ENCODE measurements around the gene CLDN24. TPM values are rescaled to one million over a fixed set of nuclear protein-coding genes. Genes with fewer than 3 reads are reported as not detected.
A peak's percentile ranks its signal among the peaks of the same experiment; 100 is the strongest.

Gene CLDN24
- total RNA-seq, 1 donor from 2014 or later = not detected

- Mint-ChIP-seq H3K4me1 (ENCODE audit: low read depth, unreplicated experiment) (peaks cover 27% of the 10 kb centered on the region), H3K36me3 (ENCODE audit: low read depth, unreplicated experiment) (peaks cover under 1% of the 10 kb centered on the region), H3K4me3 (ENCODE audit: unreplicated experiment) (no peak overlapping the region), H3K27me3 (ENCODE audit: low read depth, unreplicated experiment) (peaks cover 4% of the 10 kb centered on the region), H3K27ac (ENCODE audit: unreplicated experiment) (peak overlapping the region; percentile 60), H3K9me3 (ENCODE audit: unreplicated experiment) (no peaks in the 10 kb centered on the region)
- Histone ChIP-seq H3K79me2 (ENCODE audit: insufficient read depth, low read length) (no peaks in the 10 kb centered on the region), H3K9ac (ENCODE audit: low read length) (no peak overlapping the region), H3K27ac (ENCODE audit: low read depth, low read length) (no peak overlapping the region), H3K9me3 (ENCODE audit: insufficient read depth, low read depth, low read length) (no peaks in the 10 kb centered on the region), H4K20me1 (ENCODE audit: insufficient read depth, low read length) (no peaks in the 10 kb centered on the region), H3K36me3 (ENCODE audit: insufficient read depth, low read length) (no peaks in the 10 kb centered on the region), H2AFZ (ENCODE audit: low read depth, low read length) (peak overlapping the region; percentile 49), H3K4me3 (ENCODE audit: insufficient read depth, low read depth, low read length) (no peak overlapping the region), H3K4me2 (ENCODE audit: low read length) (peak overlapping the region; percentile 25), H3K27me3 (ENCODE audit: insufficient read depth, low read length) (no peaks in the 10 kb centered on the region), H3K4me1 (ENCODE audit: insufficient read depth, low read length) (peaks cover 15% of the 10 kb centered on the region)
- DNase-seq (ENCODE audit: low read depth) = no peak
- no peak for FAIRE-seq
- no peak for TF ChIP-seq EZH2 (IDR thresholded peaks at IDR 0.05; ENCODE audit: insufficient read depth, low read length)
- TF ChIP-seq, protein P1, sequence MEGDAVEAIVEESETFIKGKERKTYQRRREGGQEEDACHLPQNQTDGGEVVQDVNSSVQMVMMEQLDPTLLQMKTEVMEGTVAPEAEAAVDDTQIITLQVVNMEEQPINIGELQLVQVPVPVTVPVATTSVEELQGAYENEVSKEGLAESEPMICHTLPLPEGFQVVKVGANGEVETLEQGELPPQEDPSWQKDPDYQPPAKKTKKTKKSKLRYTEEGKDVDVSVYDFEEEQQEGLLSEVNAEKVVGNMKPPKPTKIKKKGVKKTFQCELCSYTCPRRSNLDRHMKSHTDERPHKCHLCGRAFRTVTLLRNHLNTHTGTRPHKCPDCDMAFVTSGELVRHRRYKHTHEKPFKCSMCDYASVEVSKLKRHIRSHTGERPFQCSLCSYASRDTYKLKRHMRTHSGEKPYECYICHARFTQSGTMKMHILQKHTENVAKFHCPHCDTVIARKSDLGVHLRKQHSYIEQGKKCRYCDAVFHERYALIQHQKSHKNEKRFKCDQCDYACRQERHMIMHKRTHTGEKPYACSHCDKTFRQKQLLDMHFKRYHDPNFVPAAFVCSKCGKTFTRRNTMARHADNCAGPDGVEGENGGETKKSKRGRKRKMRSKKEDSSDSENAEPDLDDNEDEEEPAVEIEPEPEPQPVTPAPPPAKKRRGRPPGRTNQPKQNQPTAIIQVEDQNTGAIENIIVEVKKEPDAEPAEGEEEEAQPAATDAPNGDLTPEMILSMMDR (IDR thresholded peaks at IDR 0.05; ENCODE audit: insufficient read depth, low read depth, low read length) = no peak
Measured at GRCh38 chr4:183333983-183334382, 11.8 kb upstream of the CLDN24 start.

DNA sequence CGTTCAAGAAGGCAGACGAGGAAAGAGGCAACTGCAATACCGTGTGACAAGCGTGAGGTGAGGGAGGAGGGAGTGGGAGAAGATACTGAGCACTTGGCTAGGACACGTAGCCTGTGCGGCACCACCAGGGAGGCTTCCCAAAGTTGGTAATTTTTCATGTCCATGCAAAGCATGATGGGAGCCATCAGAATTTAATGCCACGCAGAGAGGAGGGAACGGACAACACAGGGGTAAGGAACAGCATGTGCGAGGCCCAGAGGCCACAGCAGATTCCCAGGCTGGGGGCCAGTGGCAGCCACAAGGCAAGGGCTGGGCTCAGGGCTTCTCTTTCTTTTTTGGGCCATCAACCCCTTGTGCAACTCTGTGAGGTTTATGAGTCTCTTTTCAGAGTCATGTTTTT, 11.0 kb upstream of the CLDN24 start:
- Histone ChIP-seq H4K20me1 (ENCODE audit: insufficient read depth, low read length) (no peaks in the 10 kb centered on the region), H3K4me3 (ENCODE audit: insufficient read depth, low read depth, low read length) (no peak overlapping the region), H3K4me2 (ENCODE audit: low read length) (no peak overlapping the region), H3K27me3 (ENCODE audit: insufficient read depth, low read length) (no peaks in the 10 kb centered on the region), H2AFZ (ENCODE audit: low read depth, low read length) (no peak overlapping the region), H3K79me2 (ENCODE audit: insufficient read depth, low read length) (no peaks in the 10 kb centered on the region), H3K9ac (ENCODE audit: low read length) (no peak overlapping the region), H3K4me1 (ENCODE audit: insufficient read depth, low read length) (peaks cover 19% of the 10 kb centered on the region), H3K27ac (ENCODE audit: low read depth, low read length) (no peak overlapping the region), H3K36me3 (ENCODE audit: insufficient read depth, low read length) (no peaks in the 10 kb centered on the region), H3K9me3 (ENCODE audit: insufficient read depth, low read depth, low read length) (no peaks in the 10 kb centered on the region)
- H3K36me3 Mint-ChIP-seq (ENCODE audit: low read depth, unreplicated experiment) = peaks cover 2% of the 10 kb centered on the region
- H3K27ac Mint-ChIP-seq (ENCODE audit: unreplicated experiment) = no peak overlapping the region
- FAIRE-seq (no peak), DNase-seq (ENCODE audit: low read depth) (no peak)
- TF ChIP-seq EZH2 (IDR thresholded peaks at IDR 0.05; ENCODE audit: insufficient read depth, low read length) = no peak
- H3K9me3 Mint-ChIP-seq (ENCODE audit: unreplicated experiment) = peaks cover 2% of the 10 kb centered on the region
- peaks cover 4% of the 10 kb centered on the region for H3K27me3 Mint-ChIP-seq (ENCODE audit: low read depth, unreplicated experiment)
- peaks cover 34% of the 10 kb centered on the region for H3K4me1 Mint-ChIP-seq (ENCODE audit: low read depth, unreplicated experiment)
- no peak overlapping the region for H3K4me3 Mint-ChIP-seq (ENCODE audit: unreplicated experiment)

DNA sequence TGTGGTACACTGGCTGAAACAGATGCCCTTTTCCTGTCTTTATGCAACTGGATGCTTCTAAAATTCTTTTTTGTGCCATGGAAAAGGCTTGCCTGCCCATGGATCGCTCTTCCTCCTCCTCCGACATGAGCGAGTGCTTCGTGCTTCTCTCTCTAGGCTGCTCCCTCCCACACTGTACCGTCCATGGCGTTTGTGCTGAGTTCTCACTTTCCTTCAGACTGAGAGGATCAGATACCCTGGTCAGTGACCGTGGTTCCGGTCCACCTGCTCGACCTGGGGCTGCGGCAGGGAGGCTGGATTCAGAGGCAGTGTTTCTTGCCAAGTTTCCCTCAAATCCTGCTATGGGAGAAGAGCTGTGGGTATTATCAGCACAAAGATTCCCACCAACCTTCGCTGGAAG, 10.2 kb upstream of the CLDN24 start:
- Histone ChIP-seq H3K9ac (ENCODE audit: low read length) (no peak overlapping the region), H3K27ac (ENCODE audit: low read depth, low read length) (no peak overlapping the region), H3K36me3 (ENCODE audit: insufficient read depth, low read length) (no peaks in the 10 kb centered on the region), H4K20me1 (ENCODE audit: insufficient read depth, low read length) (no peaks in the 10 kb centered on the region), H2AFZ (ENCODE audit: low read depth, low read length) (no peak overlapping the region), H3K79me2 (ENCODE audit: insufficient read depth, low read length) (no peaks in the 10 kb centered on the region), H3K4me1 (ENCODE audit: insufficient read depth, low read length) (peaks cover 18% of the 10 kb centered on the region), H3K4me3 (ENCODE audit: insufficient read depth, low read depth, low read length) (no peak overlapping the region), H3K4me2 (ENCODE audit: low read length) (no peak overlapping the region), H3K9me3 (ENCODE audit: insufficient read depth, low read depth, low read length) (no peaks in the 10 kb centered on the region), H3K27me3 (ENCODE audit: insufficient read depth, low read length) (no peaks in the 10 kb centered on the region)
- Mint-ChIP-seq H3K36me3 (ENCODE audit: low read depth, unreplicated experiment) (peaks cover 2% of the 10 kb centered on the region), H3K27ac (ENCODE audit: unreplicated experiment) (no peak overlapping the region), H3K4me1 (ENCODE audit: low read depth, unreplicated experiment) (peaks cover 36% of the 10 kb centered on the region), H3K27me3 (ENCODE audit: low read depth, unreplicated experiment) (peaks cover 4% of the 10 kb centered on the region), H3K4me3 (ENCODE audit: unreplicated experiment) (no peak overlapping the region), H3K9me3 (ENCODE audit: unreplicated experiment) (peaks cover 2% of the 10 kb centered on the region)
- no peak for FAIRE-seq
- DNase-seq (ENCODE audit: low read depth) = no peak
- TF ChIP-seq EZH2 (IDR thresholded peaks at IDR 0.05; ENCODE audit: insufficient read depth, low read length) = no peak
- TF ChIP-seq, protein P1 (IDR thresholded peaks at IDR 0.05; ENCODE audit: insufficient read depth, low read depth, low read length) = no peak
